K562 (cell line): ENCODE results near the gene IKZF4. TPM values are rescaled to one million over a fixed set of nuclear protein-coding genes. Genes with fewer than 3 reads are reported as not detected.

Experiments used
- BRCA1 ChIP-seq, 2 experiments: fragments of 450-650 bp in 1 of 2; sonication (generic) in 1 of 2; formaldehyde crosslinking in 1 of 2; IDR thresholded peaks; 2 replicates each; pipeline versions ENCODE4 v1.5.0 to v1.6.1; 2017 to 2020; ENCODE audit warnings: mild to moderate bottlenecking in 1 of 2, missing genetic modification reagents in 1 of 2
- DMBX1 ChIP-seq: fragments of 250-450 bp; sonication (Bioruptor Pico); IDR thresholded peaks from 2 replicates; pipeline ENCODE4 v1.8.0; 2022; ENCODE audit warnings: inconsistent platforms, mild to moderate bottlenecking, moderate library complexity, borderline replicate concordance
- EHMT2 ChIP-seq: fragments of 450-650 bp; IDR thresholded peaks from 2 replicates; pipeline ENCODE4 v1.6.1; 2018; ENCODE audit warnings: antibody characterized with exemption
- FOXA1 ChIP-seq: fragments of 450-650 bp; IDR thresholded peaks from 2 replicates; pipeline ENCODE4 v1.6.1; 2016; ENCODE audit warnings: mild to moderate bottlenecking, borderline replicate concordance
- KLF6 ChIP-seq: fragments of 250-450 bp; sonication (Bioruptor Pico); IDR thresholded peaks from 2 replicates; pipeline ENCODE4 v1.4.0; 2020; ENCODE audit warnings: mild to moderate bottlenecking, moderate library complexity, borderline replicate concordance
- POLR2AphosphoS2 ChIP-seq: IDR thresholded peaks from 2 replicates; pipeline ENCODE4 v1.6.1; 2012; ENCODE audit warnings: low read length, improper control_type of control experiment
- RB1 ChIP-seq: fragments of 450-650 bp; IDR thresholded peaks from 2 replicates; pipeline ENCODE4 v1.6.1; 2017; ENCODE audit warnings: low read depth, mild to moderate bottlenecking
- RFX1 ChIP-seq: fragments of 450-650 bp; IDR thresholded peaks from 2 replicates; pipeline ENCODE4 v1.6.1; 2016; ENCODE audit warnings: mild to moderate bottlenecking, moderate library complexity
- SMAD2 ChIP-seq: fragments of 150-350 bp; IDR thresholded peaks from 2 replicates; pipeline ENCODE4 v1.6.1; 2014; ENCODE audit warnings: low read depth, mild to moderate bottlenecking, low read length
- SMC3 ChIP-seq: conservative IDR thresholded peaks from 2 replicates; pipeline ENCODE4 v1.6.1; 2011; ENCODE audit warnings: low read depth, low read length, improper control_type of control experiment; ENCODE audit not compliant: insufficient read depth
- ZFP30 ChIP-seq: fragments of 250-450 bp; sonication (Bioruptor Pico); IDR thresholded peaks from 2 replicates; pipeline ENCODE4 v1.8.0; 2022; ENCODE audit warnings: moderate library complexity, mild to moderate bottlenecking, inconsistent platforms, borderline replicate concordance
- ZFX ChIP-seq: sonication (generic); formaldehyde crosslinking; IDR thresholded peaks from 2 replicates; pipeline ENCODE4 v1.8.0; 2022; ENCODE audit warnings: mild to moderate bottlenecking, missing genetic modification reagents, moderate library complexity
- ZSCAN32 ChIP-seq: fragments of 450-650 bp; formaldehyde crosslinking; IDR thresholded peaks from 2 replicates; pipeline ENCODE4 v1.4.0; 2020; ENCODE audit warnings: mild to moderate bottlenecking, moderate library complexity
- polyA plus RNA-seq, 8 experiments: library from polyadenylated mRNA; depleted of rRNA in 4 of 8; stranded (reverse) in 5 of 8; unstranded in 3 of 8; fragments of >200 nt; fragmentation: Nextera tagmentation in 2 of 8; fragmentation: Illumina TruSeq in 1 of 8; extraction: Ambion mirVana in 2 of 8; extraction: Trizol in 1 of 8; gene quantifications; 2 replicates each; pipeline versions ENCODE4 v1.2.1 to v1.2.3, GENCODE V29; 2011 to 2014; ENCODE audit warnings: inconsistent platforms in 1 of 8, missing spikeins in 1 of 8
- total RNA-seq, 7 experiments: library from RNA; depleted of rRNA in 6 of 7; stranded (reverse); fragments of >200 nt in 6 of 7; fragmentation: Illumina TruSeq in 2 of 7; extraction: Trizol in 2 of 7; gene quantifications; 2 replicates each; pipeline versions ENCODE4 v1.2.1 to v1.2.3, GENCODE V29; 2011 to 2021; ENCODE audit warnings: low replicate concordance in 1 of 7
- TF ChIP-seq, protein P1 (sequence below): IDR thresholded peaks from 2 replicates; pipeline ENCODE4 v1.6.1; 2012; ENCODE audit warnings: low read depth, low read length, improper control_type of control experiment, borderline replicate concordance
- TF ChIP-seq, protein P2 (sequence below): sonication (generic); formaldehyde crosslinking; IDR thresholded peaks from 2 replicates; pipeline ENCODE4 v1.9.0; 2022; ENCODE audit warnings: mild to moderate bottlenecking, missing genetic modification reagents
- TF ChIP-seq, protein P3 (sequence below): fragments of 250-450 bp; sonication (Bioruptor Pico); IDR thresholded peaks from 2 replicates; pipeline ENCODE4 v1.8.0; 2022; ENCODE audit warnings: moderate library complexity, mild to moderate bottlenecking, inconsistent platforms
- TF ChIP-seq, protein P4 (sequence below): fragments of 250-450 bp; sonication (Bioruptor Pico); IDR thresholded peaks from 2 replicates; pipeline ENCODE4 v1.4.0; 2020; ENCODE audit warnings: mild to moderate bottlenecking

The IKZF4 gene
- total and polyA plus RNA-seq, 9 of the 15 experiments (the other 6 are each of a cell fraction or from before 2014, with no cell fraction given), result 1.9 to 16.3 (median 3.6) TPM

DNA sequence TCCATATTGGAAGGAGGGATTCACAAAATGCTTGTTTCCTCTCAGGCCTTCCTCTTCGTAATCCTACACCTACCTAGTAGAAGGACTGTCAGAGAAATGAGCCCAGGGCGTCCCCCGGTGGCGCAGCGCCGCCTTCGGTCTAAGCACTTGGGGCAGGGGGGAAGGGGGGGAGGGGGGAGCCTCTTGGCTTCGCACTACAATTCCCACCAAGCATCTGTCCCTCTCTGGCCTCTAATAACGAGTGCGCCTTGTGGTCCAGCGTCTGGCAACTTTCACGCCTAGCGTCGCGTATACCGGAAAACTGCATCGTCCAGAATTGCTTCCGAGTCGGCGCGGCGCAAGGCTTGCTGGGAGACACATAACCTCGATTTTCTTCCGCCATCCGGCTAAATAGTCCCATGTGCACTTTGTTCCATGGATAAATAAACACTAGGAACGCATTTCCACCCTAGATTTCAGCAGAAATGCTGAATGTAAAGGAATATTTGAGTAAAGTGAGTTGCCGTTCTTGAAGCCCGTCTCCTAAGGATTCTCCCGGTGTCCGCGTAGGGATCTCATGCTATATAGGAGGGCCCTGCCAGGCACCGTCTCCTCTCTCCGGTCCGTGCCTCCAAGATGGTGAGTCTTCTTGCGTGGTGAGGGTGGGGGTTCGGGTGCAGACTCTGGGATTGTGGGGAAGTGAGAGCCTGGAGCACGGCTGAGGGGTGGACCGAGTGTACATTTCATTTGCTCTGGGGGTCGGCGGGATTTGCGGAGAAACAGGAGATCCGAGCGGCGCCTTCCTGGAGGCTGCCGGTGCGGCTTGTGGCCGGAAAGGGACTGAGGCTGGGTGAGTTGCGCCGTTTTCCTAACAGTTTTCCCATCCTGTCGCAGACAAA, 20.9 kb downstream of the IKZF4 start, which contains the start of gene RPS26 (continued):
- TF ChIP-seq, protein P1, sequence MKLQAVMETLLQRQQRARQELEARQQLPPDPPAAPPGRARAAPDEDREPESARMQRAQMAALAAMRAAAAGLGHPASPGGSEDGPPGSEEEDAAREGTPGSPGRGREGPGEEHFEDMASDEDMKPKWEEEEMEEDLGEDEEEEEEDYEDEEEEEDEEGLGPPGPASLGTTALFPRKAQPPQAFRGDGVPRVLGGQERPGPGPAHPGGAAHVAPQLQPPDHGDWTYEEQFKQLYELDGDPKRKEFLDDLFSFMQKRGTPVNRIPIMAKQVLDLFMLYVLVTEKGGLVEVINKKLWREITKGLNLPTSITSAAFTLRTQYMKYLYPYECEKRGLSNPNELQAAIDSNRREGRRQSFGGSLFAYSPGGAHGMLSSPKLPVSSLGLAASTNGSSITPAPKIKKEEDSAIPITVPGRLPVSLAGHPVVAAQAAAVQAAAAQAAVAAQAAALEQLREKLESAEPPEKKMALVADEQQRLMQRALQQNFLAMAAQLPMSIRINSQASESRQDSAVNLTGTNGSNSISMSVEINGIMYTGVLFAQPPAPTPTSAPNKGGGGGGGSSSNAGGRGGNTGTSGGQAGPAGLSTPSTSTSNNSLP, result no peak
- TF ChIP-seq BRCA1 (IDR thresholded peaks at IDR 0.05) (no peak), BRCA1 (CRISPR knock-in tag; IDR thresholded peaks at IDR 0.05) (no peak), ZFX (peak; percentile 81), SMAD2 (no peak), ZFP30 (no peak), RB1 (peak; percentile 73), RFX1 (no peak), KLF6 (CRISPR knock-in tag) (0 out of 2 replicates have a peak, but pooled peaks have one; percentile 40), POLR2AphosphoS2 (peak; percentile 73; the same call in 1 of the 2 replicates), FOXA1 (no peak), SMC3 (peak; percentile 57), EHMT2 (no peak), ZSCAN32 (CRISPR knock-in tag) (no peak), DMBX1 (CRISPR knock-in tag) (no peak)
- TF ChIP-seq, protein P2, sequence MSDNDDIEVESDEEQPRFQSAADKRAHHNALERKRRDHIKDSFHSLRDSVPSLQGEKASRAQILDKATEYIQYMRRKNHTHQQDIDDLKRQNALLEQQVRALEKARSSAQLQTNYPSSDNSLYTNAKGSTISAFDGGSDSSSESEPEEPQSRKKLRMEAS (CRISPR knock-in tag), result peak; percentile 54
- TF ChIP-seq, protein P3, sequence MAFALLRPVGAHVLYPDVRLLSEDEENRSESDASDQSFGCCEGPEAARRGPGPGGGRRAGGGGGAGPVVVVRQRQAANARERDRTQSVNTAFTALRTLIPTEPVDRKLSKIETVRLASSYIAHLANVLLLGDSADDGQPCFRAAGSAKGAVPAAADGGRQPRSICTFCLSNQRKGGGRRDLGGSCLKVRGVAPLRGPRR (CRISPR knock-in tag), result 0 out of 2 replicates have a peak, but pooled peaks have one; percentile 48
- TF ChIP-seq, protein P4, sequence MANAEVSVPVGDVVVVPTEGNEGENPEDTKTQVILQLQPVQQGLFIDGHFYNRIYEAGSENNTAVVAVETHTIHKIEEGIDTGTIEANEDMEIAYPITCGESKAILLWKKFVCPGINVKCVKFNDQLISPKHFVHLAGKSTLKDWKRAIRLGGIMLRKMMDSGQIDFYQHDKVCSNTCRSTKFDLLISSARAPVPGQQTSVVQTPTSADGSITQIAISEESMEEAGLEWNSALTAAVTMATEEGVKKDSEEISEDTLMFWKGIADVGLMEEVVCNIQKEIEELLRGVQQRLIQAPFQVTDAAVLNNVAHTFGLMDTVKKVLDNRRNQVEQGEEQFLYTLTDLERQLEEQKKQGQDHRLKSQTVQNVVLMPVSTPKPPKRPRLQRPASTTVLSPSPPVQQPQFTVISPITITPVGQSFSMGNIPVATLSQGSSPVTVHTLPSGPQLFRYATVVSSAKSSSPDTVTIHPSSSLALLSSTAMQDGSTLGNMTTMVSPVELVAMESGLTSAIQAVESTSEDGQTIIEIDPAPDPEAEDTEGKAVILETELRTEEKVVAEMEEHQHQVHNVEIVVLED (CRISPR knock-in tag), result peak; percentile 93
